ENCODE data around the gene PAPLN.

GRCh38 chr14:73305499-73305898, 68.2 kb downstream of the PAPLN start:
- TF ChIP-seq GABPA (IDR thresholded peaks at IDR 0.05; ENCODE audit: low read depth) (no peak), CTCF (IDR thresholded peaks at IDR 0.05; ENCODE audit: insufficient read depth, low read length) (no peak), POLR2AphosphoS5 (IDR thresholded peaks at IDR 0.05; ENCODE audit: low read depth) (no peak), SPI1 (IDR thresholded peaks at IDR 0.05; ENCODE audit: borderline replicate concordance, low read depth) (no peak)
- TF ChIP-seq, protein P1, sequence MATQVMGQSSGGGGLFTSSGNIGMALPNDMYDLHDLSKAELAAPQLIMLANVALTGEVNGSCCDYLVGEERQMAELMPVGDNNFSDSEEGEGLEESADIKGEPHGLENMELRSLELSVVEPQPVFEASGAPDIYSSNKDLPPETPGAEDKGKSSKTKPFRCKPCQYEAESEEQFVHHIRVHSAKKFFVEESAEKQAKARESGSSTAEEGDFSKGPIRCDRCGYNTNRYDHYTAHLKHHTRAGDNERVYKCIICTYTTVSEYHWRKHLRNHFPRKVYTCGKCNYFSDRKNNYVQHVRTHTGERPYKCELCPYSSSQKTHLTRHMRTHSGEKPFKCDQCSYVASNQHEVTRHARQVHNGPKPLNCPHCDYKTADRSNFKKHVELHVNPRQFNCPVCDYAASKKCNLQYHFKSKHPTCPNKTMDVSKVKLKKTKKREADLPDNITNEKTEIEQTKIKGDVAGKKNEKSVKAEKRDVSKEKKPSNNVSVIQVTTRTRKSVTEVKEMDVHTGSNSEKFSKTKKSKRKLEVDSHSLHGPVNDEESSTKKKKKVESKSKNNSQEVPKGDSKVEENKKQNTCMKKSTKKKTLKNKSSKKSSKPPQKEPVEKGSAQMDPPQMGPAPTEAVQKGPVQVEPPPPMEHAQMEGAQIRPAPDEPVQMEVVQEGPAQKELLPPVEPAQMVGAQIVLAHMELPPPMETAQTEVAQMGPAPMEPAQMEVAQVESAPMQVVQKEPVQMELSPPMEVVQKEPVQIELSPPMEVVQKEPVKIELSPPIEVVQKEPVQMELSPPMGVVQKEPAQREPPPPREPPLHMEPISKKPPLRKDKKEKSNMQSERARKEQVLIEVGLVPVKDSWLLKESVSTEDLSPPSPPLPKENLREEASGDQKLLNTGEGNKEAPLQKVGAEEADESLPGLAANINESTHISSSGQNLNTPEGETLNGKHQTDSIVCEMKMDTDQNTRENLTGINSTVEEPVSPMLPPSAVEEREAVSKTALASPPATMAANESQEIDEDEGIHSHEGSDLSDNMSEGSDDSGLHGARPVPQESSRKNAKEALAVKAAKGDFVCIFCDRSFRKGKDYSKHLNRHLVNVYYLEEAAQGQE (IDR thresholded peaks at IDR 0.05; ENCODE audit: insufficient replicate concordance, low read depth): no peak

All from HL-60 (cell line).